Left kidney (tissue), 2 donors: ENCODE results near the gene CDC73. TPM values are rescaled to one million over a fixed set of nuclear protein-coding genes. Genes with fewer than 3 reads are reported as not detected.
"Not testable (repeated sequence)": the region's sequence is repeated elsewhere in the genome, so short reads cannot be mapped to it uniquely, and the experiment has no call there.

ENCODE experiments used
- DNase-seq: peaks from one replicate; pipeline ENCODE4 v3.0.0-alpha.2; 2013
- polyA plus RNA-seq: library from polyadenylated mRNA; unstranded; fragments of 120-200 nt; gene quantifications from one replicate; pipeline ENCODE4 v1.2.1, GENCODE V29; 2013; ENCODE audit not compliant: insufficient read length

CDC73 gene
- polyA plus RNA-seq, 1 donor, result 50.6 TPM

- no peak for DNase-seq
Observed at GRCh38 chr1:193113258-193113991, 8.4 kb upstream of the CDC73 start.

GRCh38 chr1:193113992-193114332 is 7.9 kb upstream of the CDC73 start:
- no peak for DNase-seq

GRCh38 chr1:193114485-193115095 is 7.2 kb upstream of the CDC73 start:
- DNase-seq, result no peak

GRCh38 chr1:193115629-193116227 is 6.1 kb upstream of the CDC73 start:
- DNase-seq, result no peak

- not testable (repeated sequence) for DNase-seq
Observed at GRCh38 chr1:193117167-193117566, 4.7 kb upstream of the CDC73 start.

GRCh38 chr1:193118194-193118593 is 3.6 kb upstream of the CDC73 start:
- no peak for DNase-seq

- DNase-seq, result no peak
Observed at GRCh38 chr1:193118803-193119730, 2.8 kb upstream of the CDC73 start.

- no peak for DNase-seq
Observed at GRCh38 chr1:193120604-193121166, 1.1 kb upstream of the CDC73 start.

GRCh38 chr1:193123751-193124150 is 1.9 kb downstream of the CDC73 start:
- no peak for DNase-seq

GRCh38 chr1:193125369-193125768 is 3.5 kb downstream of the CDC73 start:
- DNase-seq, result no peak

- no peak for DNase-seq
Observed at GRCh38 chr1:193131266-193131860, 9.5 kb downstream of the CDC73 start.

GRCh38 chr1:193140254-193140653 is 18.4 kb downstream of the CDC73 start:
- no peak for DNase-seq

GRCh38 chr1:193141804-193142203 is 20.0 kb downstream of the CDC73 start:
- no peak for DNase-seq

GRCh38 chr1:193142409-193142808 is 20.6 kb downstream of the CDC73 start:
- no peak for DNase-seq

- DNase-seq, result no peak
Observed at GRCh38 chr1:193143285-193143684, 21.5 kb downstream of the CDC73 start.

GRCh38 chr1:193144361-193144938 is 22.6 kb downstream of the CDC73 start:
- no peak for DNase-seq

- DNase-seq, result no peak
Observed at GRCh38 chr1:193144999-193145398, 23.2 kb downstream of the CDC73 start.

GRCh38 chr1:193156117-193156821 is 34.4 kb downstream of the CDC73 start:
- DNase-seq, result no peak

GRCh38 chr1:193156822-193157142 is 35.0 kb downstream of the CDC73 start:
- no peak for DNase-seq

GRCh38 chr1:193157360-193157759 is 35.5 kb downstream of the CDC73 start:
- DNase-seq, result no peak

GRCh38 chr1:193176113-193176512 is 54.3 kb downstream of the CDC73 start:
- DNase-seq, result no peak
